Spleen (tissue), 11 donors: Measurements from ENCODE around the gene DALRD3. TPM values are rescaled to one million over a fixed set of nuclear protein-coding genes. Genes with fewer than 3 reads are reported as not detected.

ENCODE experiments used
- DNase-seq: peaks from one replicate; pipeline ENCODE4 v3.0.0-alpha.2; 2020
- H3K27ac ChIP-seq, 8 donors: fragments of 200-600 bp; sonication (generic) in 7 of 8; 1 replicate in 4 of 8; 2 replicates in 4 of 8; pipeline versions ENCODE4 v1.5.0 to v1.8.0; 2016 to 2021; ENCODE audit warnings: inconsistent platforms in 4 of 8, mild to moderate bottlenecking in 4 of 8, moderate library complexity in 1 of 8
- H3K27me3 ChIP-seq, 7 donors: fragments of 200-600 bp; sonication (generic) in 6 of 7; replicated peaks in 1 of 7; 1 replicate in 4 of 7; 2 replicates in 3 of 7; pipeline versions ENCODE4 v1.5.0 to v1.8.0; 2016 to 2021; ENCODE audit warnings: inconsistent platforms in 3 of 7, mild to moderate bottlenecking in 1 of 7
- H3K36me3 ChIP-seq, 6 donors: fragments of 200-600 bp; sonication (generic) in 5 of 6; 1 replicate in 4 of 6; 2 replicates in 2 of 6; pipeline versions ENCODE4 v1.5.0 to v1.8.0; 2016 to 2021; ENCODE audit warnings: inconsistent platforms in 2 of 6
- H3K4me1 ChIP-seq, 6 donors: fragments of 200-600 bp; sonication (generic) in 5 of 6; 1 replicate in 3 of 6; 2 replicates in 3 of 6; pipeline versions ENCODE4 v1.5.0 to v1.8.0; 2016 to 2021; ENCODE audit warnings: inconsistent platforms in 3 of 6
- H3K4me3 ChIP-seq, 8 donors: fragments of 200-600 bp; sonication (generic) in 7 of 8; 1 replicate in 4 of 8; 2 replicates in 4 of 8; pipeline versions ENCODE4 v1.5.0 to v1.8.0; 2016 to 2021; ENCODE audit warnings: inconsistent platforms in 4 of 8, mild to moderate bottlenecking in 4 of 8, moderate library complexity in 2 of 8
- H3K9me3 ChIP-seq, 8 donors: fragments of 200-600 bp; sonication (generic) in 7 of 8; 1 replicate in 4 of 8; 2 replicates in 4 of 8; pipeline versions ENCODE4 v1.5.0 to v1.8.0; 2016 to 2021; ENCODE audit warnings: inconsistent platforms in 4 of 8
- CTCF ChIP-seq, 11 experiments: fragments of 200-600 bp in 7 of 11; fragments of 450-650 bp in 4 of 11; sonication (generic) in 4 of 11; IDR thresholded peaks in 8 of 11; conservative IDR thresholded peaks in 3 of 11; 1 replicate in 7 of 11; 2 replicates in 4 of 11; pipeline versions ENCODE4 v1.4.0 to v1.8.0; 2016 to 2021; ENCODE audit warnings: antibody characterized with exemption in 11 of 11, inconsistent platforms in 4 of 11, mild to moderate bottlenecking in 1 of 11
- POLR2A ChIP-seq, 3 donors: fragments of 450-650 bp; IDR thresholded peaks; one replicate each; pipeline ENCODE4 v1.5.1; 2017; ENCODE audit warnings: antibody characterized with exemption in 3 of 3, mild to moderate bottlenecking in 1 of 3
- POLR2AphosphoS5 ChIP-seq, 3 donors: sonication (generic); formaldehyde crosslinking; IDR thresholded peaks; one replicate each; pipeline ENCODE4 v1.5.1; 2017; ENCODE audit warnings: antibody characterized with exemption in 3 of 3
- WGBS, 5 donors: extraction: QIAGEN DNeasy Blood & Tissue Kit in 3 of 5; methylation state at CpG; one replicate each; pipeline versions ENCODE4 v1.1.5 to v1.1.7; 2013 to 2018; 5-methylcytosine and 5-hydroxymethylcytosine counted together
- intact Hi-C: fragments of 100-400 bp; cut with DNase I; formaldehyde crosslinking; loops from one replicate; pipeline ENCODE4 v1.15.0; 2023; ENCODE audit warnings: low total_unique reads
- polyA plus RNA-seq, 3 donors: library from polyadenylated mRNA; stranded (reverse); fragments of 200-250 nt; gene quantifications; one replicate each; pipeline ENCODE4 v1.2.1, GENCODE V29; 2013
- total RNA-seq, 7 donors: library from RNA; depleted of rRNA in 3 of 7; stranded (reverse); fragments of >200 nt in 3 of 7; fragmentation: NEBNext Ultra II Directional in 4 of 7; extraction: Animal tissue kit (Norgen Biotek cat#: 25700) in 4 of 7; gene quantifications; one replicate each; pipeline versions ENCODE4 v1.1.0 to v1.2.1, GENCODE V29; 2016 to 2021
- donor health status: healthy with polysubstance abuse.
- donor health status: DM: no; HTN: no; CAD: no; lungs with moderate emphysema.
- donor health status: DM: no; HTN: no; CAD: no.
- donor health status: Bipolar disorder and iron deficiency.
- donor health status: healthy.
- donor health status: DM: no; HTN: no; CAD: no.
- donor health status: DM: yes; HTN: yes; CAD: no.

The DALRD3 gene
- total and polyA plus RNA-seq, 10 donors, result 16.4 to 32.0 (median 25.3) TPM

- Histone ChIP-seq H3K4me3 (no peak overlapping the region), H3K4me1 (peaks cover 0 to 12% (median under 1%) of the 10 kb centered on the region in 6 donors), H3K36me3 (peaks cover 0 to 50% (median 3%) of the 10 kb centered on the region in 6 donors), H3K27ac (no peak overlapping the region), H3K27me3 (no peaks in the 10 kb centered on the region), H3K9me3 (no peaks in the 10 kb centered on the region)
- intact Hi-C loops, result no loop called here
- DNase-seq, result no peak
- 80 to 93% (median 90%) methylated on average over 8 of the region's 8 CpGs for WGBS, 5 donors
- TF ChIP-seq CTCF (IDR thresholded peaks at IDR 0.05 in 8 of 11, conservative IDR thresholded peaks at IDR 0.05 in 3 of 11), result no peak
- TF ChIP-seq POLR2AphosphoS5 (IDR thresholded peaks at IDR 0.05), result no peak
- no peak for TF ChIP-seq POLR2A (IDR thresholded peaks at IDR 0.05)
Measured at GRCh38 chr3:48997102-48997635, 21.2 kb downstream of the DALRD3 start.

GRCh38 chr3:48996640-48997039 is 21.7 kb downstream of the DALRD3 start:
- DNase-seq, result no peak
- TF ChIP-seq POLR2AphosphoS5 (IDR thresholded peaks at IDR 0.05), result no peak
- no peak for TF ChIP-seq POLR2A (IDR thresholded peaks at IDR 0.05)
- TF ChIP-seq CTCF (IDR thresholded peaks at IDR 0.05 in 8 of 11, conservative IDR thresholded peaks at IDR 0.05 in 3 of 11), result no peak
- H3K4me1 ChIP-seq, result peaks cover under 1 to 17% (median 6%) of the 10 kb centered on the region in 6 donors
- H3K36me3 ChIP-seq, result peaks cover 0 to 45% (median 3%) of the 10 kb centered on the region in 6 donors
- intact Hi-C loops, result no loop called here
- H3K27ac ChIP-seq, result no peak overlapping the region
- no peaks in the 10 kb centered on the region for H3K9me3 ChIP-seq
- 63 to 98% (median 95%) methylated on average over 2 to 8 of the region's 8 CpGs for WGBS, 5 donors
- no peak overlapping the region for H3K4me3 ChIP-seq
- H3K27me3 ChIP-seq, result no peaks in the 10 kb centered on the region

- Histone ChIP-seq H3K9me3 (no peaks in the 10 kb centered on the region), H3K27me3 (no peaks in the 10 kb centered on the region), H3K27ac (no peak overlapping the region), H3K36me3 (peaks cover 0 to 41% (median 3%) of the 10 kb centered on the region in 6 donors), H3K4me1 (peaks cover 13 to 41% (median 26%) of the 10 kb centered on the region in 6 donors), H3K4me3 (no peak overlapping the region)
- intact Hi-C loops, result no loop called here
- peak; percentile 1 for DNase-seq
- TF ChIP-seq POLR2A (IDR thresholded peaks at IDR 0.05) (no peak), POLR2AphosphoS5 (IDR thresholded peaks at IDR 0.05) (no peak)
Measured at GRCh38 chr3:48993834-48994233, 24.5 kb downstream of the DALRD3 start.

- H3K9me3 ChIP-seq, result no peaks in the 10 kb centered on the region
- peak overlapping the region in 2 of 8 donors; percentile 90 to 100 for H3K4me3 ChIP-seq
- H3K27me3 ChIP-seq, result no peaks in the 10 kb centered on the region
- peak overlapping the region in 5 of 8 donors; percentile 85 to 90 (median 87) for H3K27ac ChIP-seq
- TF ChIP-seq CTCF (IDR thresholded peaks at IDR 0.05 in 8 of 11, conservative IDR thresholded peaks at IDR 0.05 in 3 of 11) (no peak), POLR2AphosphoS5 (IDR thresholded peaks at IDR 0.05) (no peak), POLR2A (IDR thresholded peaks at IDR 0.05) (no peak)
- 78 to 92% (median 86%) methylated on average over 5 of the region's 5 CpGs for WGBS, 5 donors
- intact Hi-C loops, result no loop called here
- peaks cover 0 to 29% (median 3%) of the 10 kb centered on the region in 6 donors for H3K36me3 ChIP-seq
- DNase-seq, result peak; percentile 7
- peaks cover 18 to 54% (median 32%) of the 10 kb centered on the region in 6 donors for H3K4me1 ChIP-seq
Measured at GRCh38 chr3:48991851-48992545, 26.4 kb downstream of the DALRD3 start.
